Retinal pigment epithelial cell (primary cell): ENCODE measurements around the gene EIF2B1.
"Not testable (repeated sequence)": the region's sequence is repeated elsewhere in the genome, so short reads cannot be mapped to it uniquely, and the experiment has no call there.

Experiments used
- DNase-seq: peaks from one replicate; pipeline ENCODE4 v3.0.0-alpha.2; 2010; ENCODE audit warnings: low read depth
- H3K4me3 ChIP-seq: 2 replicates; pipeline ENCODE4 v1.5.1; 2011; ENCODE audit warnings: mild to moderate bottlenecking, low read length, control low read depth, moderate library complexity
- CTCF ChIP-seq: conservative IDR thresholded peaks from 2 replicates; pipeline ENCODE4 v1.5.1; 2011; ENCODE audit warnings: low read depth, low read length, control low read depth, inconsistent platforms

EIF2B1 gene

GRCh38 chr12:123591702-123592481 is 41.6 kb downstream of the EIF2B1 start:
- TF ChIP-seq CTCF, result no peak
- H3K4me3 ChIP-seq, result no peak overlapping the region
- no peak for DNase-seq

- no peak for DNase-seq
- no peak overlapping the region for H3K4me3 ChIP-seq
- TF ChIP-seq CTCF, result no peak
Measured at GRCh38 chr12:123580772-123581171, 52.7 kb downstream of the EIF2B1 start.

GRCh38 chr12:123578829-123579228 is 54.7 kb downstream of the EIF2B1 start:
- DNase-seq, H3K4me3 ChIP-seq: not testable (repeated sequence)

GRCh38 chr12:123578243-123578642 is 55.2 kb downstream of the EIF2B1 start:
- no peak overlapping the region for H3K4me3 ChIP-seq
- no peak for TF ChIP-seq CTCF
- no peak for DNase-seq

- TF ChIP-seq CTCF, result no peak
- no peak overlapping the region for H3K4me3 ChIP-seq
- DNase-seq, result no peak
Measured at GRCh38 chr12:123576611-123577010, 56.9 kb downstream of the EIF2B1 start.

DNA sequence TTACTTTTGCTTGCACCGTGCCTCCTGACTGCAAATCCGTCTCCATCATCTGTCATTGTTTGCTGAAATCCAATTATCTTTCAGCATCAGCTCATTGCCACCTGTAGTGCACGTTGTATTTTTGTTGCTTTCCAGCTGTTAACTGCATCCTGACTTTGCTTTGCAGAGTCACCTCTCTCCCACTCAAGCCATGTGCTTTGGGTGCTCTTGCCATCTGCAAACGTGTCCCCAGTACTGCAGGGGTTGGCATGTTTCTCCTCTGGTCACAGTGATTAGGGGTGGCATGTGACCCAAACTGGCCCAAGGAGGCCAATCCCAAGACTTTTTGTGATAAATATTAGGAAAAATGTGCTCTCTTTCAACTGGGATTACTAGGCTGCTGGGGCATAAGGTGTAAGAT is 59.6 kb downstream of the EIF2B1 start:
- no peak overlapping the region for H3K4me3 ChIP-seq
- TF ChIP-seq CTCF, result no peak
- DNase-seq, result no peak

GRCh38 chr12:123572391-123572790 is 61.1 kb downstream of the EIF2B1 start:
- DNase-seq, result no peak
- no peak for TF ChIP-seq CTCF
- H3K4me3 ChIP-seq, result no peak overlapping the region
